Stimulated activated CD8-positive, alpha-beta memory T cell treated with anti-CD3 and anti-CD28 coated beads, Interleukin-4, amount 100 ng/mL, for 48 hours (primary cell): ENCODE data around the gene FZD1.
A peak's percentile ranks its signal among the peaks of the same experiment; 100 is the strongest.

ENCODE experiments used
- DNase-seq: peaks from one replicate; pipeline ENCODE4 v3.0.0-alpha.2; 2020

The FZD1 gene

GRCh38 chr7:91265693-91266066 lies 1.4 kb downstream of the FZD1 start:
- DNase-seq: no peak

GRCh38 chr7:91266067-91266688 lies 1.9 kb downstream of the FZD1 start:
- DNase-seq: no peak

GRCh38 chr7:91266689-91267090 lies 2.5 kb downstream of the FZD1 start:
- DNase-seq: no peak

GRCh38 chr7:91267171-91267955 lies 3.1 kb downstream of the FZD1 start:
- no peak for DNase-seq

- no peak for DNase-seq
Measured at GRCh38 chr7:91270372-91270771, 6.1 kb downstream of the FZD1 start.

GRCh38 chr7:91276909-91277308 lies 12.7 kb downstream of the FZD1 start:
- no peak for DNase-seq

- DNase-seq: no peak
Measured at GRCh38 chr7:91280185-91280584, 16.0 kb downstream of the FZD1 start.

GRCh38 chr7:91280604-91281003 lies 16.4 kb downstream of the FZD1 start:
- no peak for DNase-seq

- DNase-seq: no peak
Measured at GRCh38 chr7:91285696-91286355, 21.6 kb downstream of the FZD1 start.

GRCh38 chr7:91286432-91286831 lies 22.2 kb downstream of the FZD1 start:
- no peak for DNase-seq

- DNase-seq: no peak
Measured at GRCh38 chr7:91287371-91288084, 23.3 kb downstream of the FZD1 start.

- peak; percentile 36 for DNase-seq
Measured at GRCh38 chr7:91288208-91288824, 24.1 kb downstream of the FZD1 start.

- no peak for DNase-seq
Measured at GRCh38 chr7:91289633-91290254, 25.5 kb downstream of the FZD1 start.

GRCh38 chr7:91291302-91291701 lies 27.1 kb downstream of the FZD1 start:
- no peak for DNase-seq

GRCh38 chr7:91291902-91292301 lies 27.7 kb downstream of the FZD1 start:
- DNase-seq: no peak

GRCh38 chr7:91292506-91292905 lies 28.3 kb downstream of the FZD1 start:
- DNase-seq: no peak

GRCh38 chr7:91293136-91293535 lies 28.9 kb downstream of the FZD1 start:
- no peak for DNase-seq

GRCh38 chr7:91293840-91294239 lies 29.6 kb downstream of the FZD1 start:
- DNase-seq: no peak

GRCh38 chr7:91294639-91295220 lies 30.5 kb downstream of the FZD1 start:
- DNase-seq: no peak

- DNase-seq: no peak
Measured at GRCh38 chr7:91295576-91295975, 31.3 kb downstream of the FZD1 start.

GRCh38 chr7:91297939-91298338 lies 33.7 kb downstream of the FZD1 start:
- DNase-seq: no peak
